DOHH2 (cell line): ENCODE measurements around the gene HOXD9.

ENCODE experiments used
- H3F3A ChIP-seq: fragments of 200-600 bp; sonication (generic), shearing (Covaris generic); 2 replicates; pipeline ENCODE4 v1.6.0; 2016; ENCODE audit warnings: antibody characterized with exemption, mild to moderate bottlenecking; ENCODE audit not compliant: control insufficient read depth, insufficient read depth
- H3K27ac ChIP-seq: fragments of 200-600 bp; sonication (generic); 2 replicates; pipeline ENCODE4 v1.5.1; 2014; ENCODE audit warnings: low read depth, mild to moderate bottlenecking, low read length, moderate library complexity
- H3K27me3 ChIP-seq: fragments of 200-600 bp; sonication (generic); 2 replicates; pipeline ENCODE4 v1.6.1; 2014; ENCODE audit warnings: mild to moderate bottlenecking, low read length, mixed read lengths; ENCODE audit not compliant: control insufficient read depth
- H3K36me3 ChIP-seq: fragments of 200-600 bp; sonication (generic); 2 replicates; pipeline ENCODE4 v1.6.1; 2014; ENCODE audit warnings: mild to moderate bottlenecking, low read length, moderate library complexity, mixed read lengths; ENCODE audit not compliant: control insufficient read depth
- H3K4me1 ChIP-seq: fragments of 200-600 bp; sonication (generic); 2 replicates; pipeline ENCODE4 v1.6.1; 2014; ENCODE audit warnings: mild to moderate bottlenecking, low read length, mixed read lengths; ENCODE audit not compliant: control insufficient read depth
- H3K4me2 ChIP-seq: fragments of 200-600 bp; sonication (generic); 2 replicates; pipeline ENCODE4 v1.6.0; 2014; ENCODE audit warnings: mild to moderate bottlenecking, low read length, moderate library complexity
- H3K4me3 ChIP-seq: fragments of 200-600 bp; sonication (generic); 2 replicates; pipeline ENCODE4 v1.5.1; 2014; ENCODE audit warnings: mild to moderate bottlenecking, low read length, mixed read lengths
- H3K79me2 ChIP-seq: fragments of 200-600 bp; sonication (generic); 2 replicates; pipeline ENCODE4 v1.6.1; 2014; ENCODE audit warnings: mild to moderate bottlenecking, low read length, mixed read lengths; ENCODE audit not compliant: control insufficient read depth
- H3K9me2 ChIP-seq: fragments of 200-600 bp; sonication (generic); replicated peaks from 2 replicates; pipeline ENCODE4 v1.6.1; 2014; ENCODE audit warnings: mild to moderate bottlenecking, low read length, mixed read lengths; ENCODE audit not compliant: control insufficient read depth
- H3K9me3 ChIP-seq: fragments of 200-600 bp; sonication (generic); 2 replicates; pipeline ENCODE4 v1.6.1; 2014; ENCODE audit warnings: antibody characterized with exemption, low read length, mixed read lengths; ENCODE audit not compliant: control insufficient read depth, insufficient read depth
- H4K20me1 ChIP-seq: fragments of 200-600 bp; sonication (generic); 2 replicates; pipeline ENCODE4 v1.6.0; 2014; ENCODE audit warnings: low read depth, mild to moderate bottlenecking, antibody characterized with exemption, low read length, moderate library complexity; ENCODE audit not compliant: control insufficient read depth, insufficient read depth
- EZH2phosphoT487 ChIP-seq: fragments of 200-600 bp; sonication (generic); IDR thresholded peaks from 2 replicates; pipeline ENCODE4 v1.6.1; 2017; ENCODE audit warnings: borderline replicate concordance, mild to moderate bottlenecking, antibody characterized with exemption, low read length, moderate library complexity, mixed read lengths
- TF ChIP-seq, protein P1 (sequence below): fragments of 200-600 bp; sonication (generic); IDR thresholded peaks from one replicate; pipeline ENCODE4 v1.5.1; 2014; ENCODE audit warnings: antibody characterized with exemption, mild to moderate bottlenecking, low read depth, low read length; ENCODE audit not compliant: poor library complexity, severe bottlenecking

HOXD9 gene

DNA sequence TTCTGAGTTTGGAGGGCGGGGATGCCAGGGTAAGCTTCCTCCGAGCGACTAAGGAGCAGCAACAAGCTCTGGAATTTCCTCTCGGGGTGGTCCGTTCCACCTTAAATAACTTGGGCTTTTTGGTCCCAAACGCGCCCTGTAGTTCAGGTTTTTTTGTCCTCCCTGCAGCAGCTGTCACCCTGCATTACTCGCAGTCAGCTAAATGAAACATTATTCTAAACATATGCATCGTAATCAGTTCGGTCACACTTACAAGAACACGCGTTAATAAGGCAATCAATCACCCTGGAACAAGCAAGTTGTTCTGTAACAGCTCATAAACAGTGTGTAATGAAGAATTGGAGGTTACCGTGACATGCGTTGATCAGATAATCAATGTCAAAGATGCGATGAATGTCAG, 47.0 kb upstream of the HOXD9 start:
- Histone ChIP-seq H3K79me2 (no peaks in the 10 kb centered on the region), H3K4me2 (no peak overlapping the region), H3K4me1 (no peaks in the 10 kb centered on the region), H3F3A (no peaks in the 10 kb centered on the region), H3K9me3 (no peaks in the 10 kb centered on the region), H4K20me1 (no peaks in the 10 kb centered on the region), H3K9me2 (no peaks in the 10 kb centered on the region), H3K36me3 (no peaks in the 10 kb centered on the region), H3K4me3 (no peak overlapping the region), H3K27me3 (peaks cover 12% of the 10 kb centered on the region), H3K27ac (no peak overlapping the region)
- TF ChIP-seq, protein P1, sequence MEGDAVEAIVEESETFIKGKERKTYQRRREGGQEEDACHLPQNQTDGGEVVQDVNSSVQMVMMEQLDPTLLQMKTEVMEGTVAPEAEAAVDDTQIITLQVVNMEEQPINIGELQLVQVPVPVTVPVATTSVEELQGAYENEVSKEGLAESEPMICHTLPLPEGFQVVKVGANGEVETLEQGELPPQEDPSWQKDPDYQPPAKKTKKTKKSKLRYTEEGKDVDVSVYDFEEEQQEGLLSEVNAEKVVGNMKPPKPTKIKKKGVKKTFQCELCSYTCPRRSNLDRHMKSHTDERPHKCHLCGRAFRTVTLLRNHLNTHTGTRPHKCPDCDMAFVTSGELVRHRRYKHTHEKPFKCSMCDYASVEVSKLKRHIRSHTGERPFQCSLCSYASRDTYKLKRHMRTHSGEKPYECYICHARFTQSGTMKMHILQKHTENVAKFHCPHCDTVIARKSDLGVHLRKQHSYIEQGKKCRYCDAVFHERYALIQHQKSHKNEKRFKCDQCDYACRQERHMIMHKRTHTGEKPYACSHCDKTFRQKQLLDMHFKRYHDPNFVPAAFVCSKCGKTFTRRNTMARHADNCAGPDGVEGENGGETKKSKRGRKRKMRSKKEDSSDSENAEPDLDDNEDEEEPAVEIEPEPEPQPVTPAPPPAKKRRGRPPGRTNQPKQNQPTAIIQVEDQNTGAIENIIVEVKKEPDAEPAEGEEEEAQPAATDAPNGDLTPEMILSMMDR = no peak
- TF ChIP-seq EZH2phosphoT487 = no peak

DNA sequence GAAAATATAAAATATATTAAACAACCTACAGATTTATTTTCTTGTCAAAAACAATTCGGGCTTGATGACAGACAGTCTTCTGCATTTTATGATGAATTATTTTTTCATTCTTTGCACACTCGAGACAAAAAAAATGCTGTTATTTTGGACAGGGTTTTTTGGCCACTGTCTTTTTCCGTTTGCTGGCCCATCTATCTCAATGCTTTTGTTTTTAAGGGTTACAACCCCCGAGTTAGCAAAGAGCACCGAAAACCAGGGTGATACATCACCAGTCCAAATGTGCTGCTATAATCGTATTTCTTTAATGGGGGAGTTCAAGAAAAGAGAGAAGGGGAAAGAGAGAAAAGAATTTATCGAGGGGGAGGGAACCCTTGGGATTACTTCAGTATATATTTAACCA, 46.5 kb upstream of the HOXD9 start:
- H3F3A ChIP-seq = no peaks in the 10 kb centered on the region
- no peak overlapping the region for H3K4me3 ChIP-seq
- TF ChIP-seq, protein P1 = no peak
- TF ChIP-seq EZH2phosphoT487 = no peak
- no peaks in the 10 kb centered on the region for H3K4me1 ChIP-seq
- peaks cover 12% of the 10 kb centered on the region for H3K27me3 ChIP-seq
- H3K36me3 ChIP-seq = no peaks in the 10 kb centered on the region
- H4K20me1 ChIP-seq = no peaks in the 10 kb centered on the region
- no peak overlapping the region for H3K4me2 ChIP-seq
- no peaks in the 10 kb centered on the region for H3K9me2 ChIP-seq
- H3K27ac ChIP-seq = no peak overlapping the region
- no peaks in the 10 kb centered on the region for H3K79me2 ChIP-seq
- H3K9me3 ChIP-seq = peaks cover 4% of the 10 kb centered on the region; the same call in 1 of the 2 replicates

DNA sequence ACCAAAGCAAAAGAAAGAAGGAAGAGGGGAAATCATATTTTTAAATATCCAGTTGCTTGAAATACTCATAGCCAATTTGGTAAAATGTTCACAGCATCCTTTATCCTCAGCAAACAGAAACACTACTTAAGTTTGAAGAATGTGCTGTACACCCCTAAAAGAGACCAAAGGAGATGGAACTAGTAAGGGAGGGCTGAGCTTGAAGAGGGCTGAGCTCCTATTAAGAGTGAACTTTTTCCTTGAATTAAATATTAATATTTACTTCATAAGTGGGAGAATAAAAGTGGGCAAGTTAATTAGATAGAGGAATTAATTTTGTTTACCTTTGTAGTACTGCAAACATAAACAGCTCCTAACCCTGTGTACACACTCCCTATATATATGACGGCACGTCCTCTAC, 45.7 kb upstream of the HOXD9 start:
- no peaks in the 10 kb centered on the region for H3K36me3 ChIP-seq
- no peak overlapping the region for H3K4me3 ChIP-seq
- H3K4me2 ChIP-seq = no peak overlapping the region
- H4K20me1 ChIP-seq = no peaks in the 10 kb centered on the region
- no peaks in the 10 kb centered on the region for H3K9me2 ChIP-seq
- TF ChIP-seq EZH2phosphoT487 = no peak
- no peaks in the 10 kb centered on the region for H3K4me1 ChIP-seq
- no peak overlapping the region for H3K27ac ChIP-seq
- peaks cover 6% of the 10 kb centered on the region; the same call in 1 of the 2 replicates for H3K9me3 ChIP-seq
- no peaks in the 10 kb centered on the region for H3F3A ChIP-seq
- H3K27me3 ChIP-seq = peaks cover 12% of the 10 kb centered on the region
- H3K79me2 ChIP-seq = no peaks in the 10 kb centered on the region

DNA sequence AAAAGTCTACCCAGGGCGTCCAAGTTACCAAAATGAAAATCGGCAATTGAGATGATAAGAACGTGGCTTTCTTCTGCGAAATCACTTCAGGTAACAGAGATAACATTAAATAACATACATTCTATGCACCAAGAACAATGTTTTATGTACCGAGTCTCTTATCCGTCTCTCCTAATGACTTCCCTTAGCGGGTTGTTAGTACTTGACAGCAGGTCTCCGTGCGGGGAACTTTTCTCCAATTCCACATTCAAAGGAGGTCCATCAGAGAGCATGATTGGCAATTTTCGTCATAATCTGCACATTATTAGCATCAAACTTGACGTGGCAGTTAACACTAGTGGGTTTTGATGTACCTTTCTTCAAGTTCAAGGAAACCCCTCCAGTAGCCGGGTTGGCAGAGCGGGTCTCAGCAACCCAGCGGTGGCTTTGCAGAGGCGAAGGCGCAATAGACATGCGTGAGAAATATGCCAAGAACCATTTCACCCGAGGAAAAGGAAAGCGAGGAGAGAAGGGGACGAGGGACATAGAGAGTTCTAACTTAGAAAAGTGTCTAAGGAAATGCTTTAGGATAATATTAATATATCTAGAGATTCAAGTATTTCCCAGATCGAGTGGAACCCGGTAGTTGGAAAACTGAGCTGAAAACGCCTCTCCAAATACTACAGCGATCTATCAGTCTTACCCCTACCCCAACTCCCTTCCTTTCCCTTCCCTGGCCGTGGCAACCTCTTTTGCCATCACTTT, 43.8 kb upstream of the HOXD9 start:
- Histone ChIP-seq H4K20me1 (no peaks in the 10 kb centered on the region), H3K27ac (no peak overlapping the region), H3K4me2 (no peak overlapping the region), H3K9me2 (no peaks in the 10 kb centered on the region), H3K9me3 (peaks cover 6% of the 10 kb centered on the region; the same call in 1 of the 2 replicates), H3F3A (no peaks in the 10 kb centered on the region), H3K79me2 (no peaks in the 10 kb centered on the region), H3K36me3 (no peaks in the 10 kb centered on the region), H3K27me3 (peaks cover 12% of the 10 kb centered on the region), H3K4me1 (no peaks in the 10 kb centered on the region), H3K4me3 (no peak overlapping the region)
- TF ChIP-seq, protein P1 = no peak
- no peak for TF ChIP-seq EZH2phosphoT487
